ENCODE results near the gene ESYT2. TPM values are rescaled to one million over a fixed set of nuclear protein-coding genes. Genes with fewer than 3 reads are reported as not detected.

ESYT2 gene
- total RNA-seq, 1 donor from 2014 or later: 62.4 TPM

GRCh38 chr7:158781217-158781973 lies 47.9 kb downstream of the ESYT2 start:
- Mint-ChIP-seq H3K9me3 (no peaks in the 10 kb centered on the region), H3K4me1 (ENCODE audit: low read depth) (peaks cover 30% of the 10 kb centered on the region), H3K27me3 (ENCODE audit: low read depth) (no peaks in the 10 kb centered on the region), H3K27ac (no peak overlapping the region), H3K4me3 (ENCODE audit: low read depth) (no peak overlapping the region), H3K36me3 (ENCODE audit: low read depth) (peaks cover 34% of the 10 kb centered on the region)
- intact Hi-C loops (cut with micrococcal nuclease): no loop called here
- no peak for DNase-seq (ENCODE audit: low spot score)

- Mint-ChIP-seq H3K4me3 (ENCODE audit: low read depth) (no peak overlapping the region), H3K9me3 (no peaks in the 10 kb centered on the region), H3K4me1 (ENCODE audit: low read depth) (peaks cover 46% of the 10 kb centered on the region), H3K36me3 (ENCODE audit: low read depth) (peaks cover 50% of the 10 kb centered on the region), H3K27ac (peak overlapping the region; percentile 50), H3K27me3 (ENCODE audit: low read depth) (no peaks in the 10 kb centered on the region)
- intact Hi-C loops (cut with micrococcal nuclease): loop anchor here (5.0 kb wide), 2 partner anchors 43 to 198 kb away; no protein-coding TSS in a partner anchor
- no peak for DNase-seq (ENCODE audit: low spot score)
Measured at GRCh38 chr7:158779061-158780000, 50.0 kb downstream of the ESYT2 start.

GRCh38 chr7:158778471-158778870 lies 50.8 kb downstream of the ESYT2 start:
- no peaks in the 10 kb centered on the region for H3K27me3 Mint-ChIP-seq (ENCODE audit: low read depth)
- H3K9me3 Mint-ChIP-seq: no peaks in the 10 kb centered on the region
- DNase-seq (ENCODE audit: low spot score): no peak
- H3K36me3 Mint-ChIP-seq (ENCODE audit: low read depth): peaks cover 56% of the 10 kb centered on the region
- H3K4me3 Mint-ChIP-seq (ENCODE audit: low read depth): no peak overlapping the region
- intact Hi-C loops (cut with micrococcal nuclease): loop anchor here (5.0 kb wide), 2 partner anchors 44 to 199 kb away; no protein-coding TSS in a partner anchor
- peak overlapping the region; percentile 50 for H3K27ac Mint-ChIP-seq
- H3K4me1 Mint-ChIP-seq (ENCODE audit: low read depth): peaks cover 46% of the 10 kb centered on the region

GRCh38 chr7:158777793-158778192 lies 51.5 kb downstream of the ESYT2 start:
- H3K4me3 Mint-ChIP-seq (ENCODE audit: low read depth): no peak overlapping the region
- H3K27me3 Mint-ChIP-seq (ENCODE audit: low read depth): no peaks in the 10 kb centered on the region
- H3K9me3 Mint-ChIP-seq: no peaks in the 10 kb centered on the region
- no peak for DNase-seq (ENCODE audit: low spot score)
- peak overlapping the region; percentile 5 for H3K27ac Mint-ChIP-seq
- intact Hi-C loops (cut with micrococcal nuclease): loop anchor here (5.0 kb wide), 2 partner anchors 45 to 200 kb away; no protein-coding TSS in a partner anchor
- peaks cover 63% of the 10 kb centered on the region for H3K36me3 Mint-ChIP-seq (ENCODE audit: low read depth)
- peaks cover 48% of the 10 kb centered on the region for H3K4me1 Mint-ChIP-seq (ENCODE audit: low read depth)

GRCh38 chr7:158776474-158776873 lies 52.8 kb downstream of the ESYT2 start:
- H3K4me1 Mint-ChIP-seq (ENCODE audit: low read depth): peaks cover 48% of the 10 kb centered on the region
- intact Hi-C loops (cut with micrococcal nuclease): loop anchor here (5.0 kb wide), 2 partner anchors 46 to 201 kb away; no protein-coding TSS in a partner anchor
- no peaks in the 10 kb centered on the region for H3K9me3 Mint-ChIP-seq
- no peak overlapping the region for H3K4me3 Mint-ChIP-seq (ENCODE audit: low read depth)
- DNase-seq (ENCODE audit: low spot score): no peak
- H3K27me3 Mint-ChIP-seq (ENCODE audit: low read depth): no peaks in the 10 kb centered on the region
- peaks cover 74% of the 10 kb centered on the region for H3K36me3 Mint-ChIP-seq (ENCODE audit: low read depth)
- no peak overlapping the region for H3K27ac Mint-ChIP-seq

- Mint-ChIP-seq H3K27ac (no peak overlapping the region), H3K27me3 (ENCODE audit: low read depth) (no peaks in the 10 kb centered on the region), H3K9me3 (no peaks in the 10 kb centered on the region), H3K4me1 (ENCODE audit: low read depth) (peaks cover 51% of the 10 kb centered on the region), H3K36me3 (ENCODE audit: low read depth) (peaks cover 80% of the 10 kb centered on the region), H3K4me3 (ENCODE audit: low read depth) (no peak overlapping the region)
- intact Hi-C loops (cut with micrococcal nuclease): loop anchor here (5.0 kb wide), 2 partner anchors 47 to 202 kb away; no protein-coding TSS in a partner anchor
- DNase-seq (ENCODE audit: low spot score): no peak
Measured at GRCh38 chr7:158774952-158775351, 54.4 kb downstream of the ESYT2 start.

GRCh38 chr7:158772916-158773315 lies 56.4 kb downstream of the ESYT2 start:
- H3K27me3 Mint-ChIP-seq (ENCODE audit: low read depth): no peaks in the 10 kb centered on the region
- H3K36me3 Mint-ChIP-seq (ENCODE audit: low read depth): peaks cover 74% of the 10 kb centered on the region
- H3K27ac Mint-ChIP-seq: no peak overlapping the region
- H3K4me3 Mint-ChIP-seq (ENCODE audit: low read depth): no peak overlapping the region
- H3K9me3 Mint-ChIP-seq: no peaks in the 10 kb centered on the region
- DNase-seq (ENCODE audit: low spot score): no peak
- peaks cover 38% of the 10 kb centered on the region for H3K4me1 Mint-ChIP-seq (ENCODE audit: low read depth)
- intact Hi-C loops (cut with micrococcal nuclease): no loop called here

- no peak for DNase-seq (ENCODE audit: low spot score)
- peaks cover 37% of the 10 kb centered on the region for H3K4me1 Mint-ChIP-seq (ENCODE audit: low read depth)
- H3K36me3 Mint-ChIP-seq (ENCODE audit: low read depth): peaks cover 73% of the 10 kb centered on the region
- H3K27ac Mint-ChIP-seq: no peak overlapping the region
- intact Hi-C loops (cut with micrococcal nuclease): no loop called here
- H3K4me3 Mint-ChIP-seq (ENCODE audit: low read depth): no peak overlapping the region
- H3K9me3 Mint-ChIP-seq: no peaks in the 10 kb centered on the region
- H3K27me3 Mint-ChIP-seq (ENCODE audit: low read depth): no peaks in the 10 kb centered on the region
Measured at GRCh38 chr7:158771213-158771834, 58.0 kb downstream of the ESYT2 start.

GRCh38 chr7:158767707-158768106 lies 61.6 kb downstream of the ESYT2 start:
- no peak overlapping the region for H3K27ac Mint-ChIP-seq
- no peaks in the 10 kb centered on the region for H3K27me3 Mint-ChIP-seq (ENCODE audit: low read depth)
- H3K36me3 Mint-ChIP-seq (ENCODE audit: low read depth): peaks cover 65% of the 10 kb centered on the region
- no peak for DNase-seq (ENCODE audit: low spot score)
- H3K9me3 Mint-ChIP-seq: no peaks in the 10 kb centered on the region
- intact Hi-C loops (cut with micrococcal nuclease): no loop called here
- no peak overlapping the region for H3K4me3 Mint-ChIP-seq (ENCODE audit: low read depth)
- H3K4me1 Mint-ChIP-seq (ENCODE audit: low read depth): peaks cover 22% of the 10 kb centered on the region

- Mint-ChIP-seq H3K36me3 (ENCODE audit: low read depth) (peaks cover 63% of the 10 kb centered on the region), H3K4me1 (ENCODE audit: low read depth) (peaks cover 22% of the 10 kb centered on the region), H3K27me3 (ENCODE audit: low read depth) (no peaks in the 10 kb centered on the region), H3K9me3 (no peaks in the 10 kb centered on the region), H3K4me3 (ENCODE audit: low read depth) (no peak overlapping the region), H3K27ac (peak overlapping the region; percentile 49)
- DNase-seq (ENCODE audit: low spot score): no peak
- intact Hi-C loops (cut with micrococcal nuclease): no loop called here
Measured at GRCh38 chr7:158766570-158767281, 62.6 kb downstream of the ESYT2 start.

- H3K27ac Mint-ChIP-seq: no peak overlapping the region
- H3K4me1 Mint-ChIP-seq (ENCODE audit: low read depth): peaks cover 19% of the 10 kb centered on the region
- H3K36me3 Mint-ChIP-seq (ENCODE audit: low read depth): peaks cover 70% of the 10 kb centered on the region
- H3K27me3 Mint-ChIP-seq (ENCODE audit: low read depth): no peaks in the 10 kb centered on the region
- intact Hi-C loops (cut with micrococcal nuclease): no loop called here
- no peak overlapping the region for H3K4me3 Mint-ChIP-seq (ENCODE audit: low read depth)
- no peak for DNase-seq (ENCODE audit: low spot score)
- no peaks in the 10 kb centered on the region for H3K9me3 Mint-ChIP-seq
Measured at GRCh38 chr7:158765020-158765419, 64.3 kb downstream of the ESYT2 start.

GRCh38 chr7:158763454-158764033 lies 65.8 kb downstream of the ESYT2 start:
- Mint-ChIP-seq H3K9me3 (no peaks in the 10 kb centered on the region), H3K36me3 (ENCODE audit: low read depth) (peaks cover 78% of the 10 kb centered on the region), H3K4me3 (ENCODE audit: low read depth) (no peak overlapping the region), H3K27me3 (ENCODE audit: low read depth) (no peaks in the 10 kb centered on the region), H3K27ac (no peak overlapping the region), H3K4me1 (ENCODE audit: low read depth) (peaks cover 17% of the 10 kb centered on the region)
- intact Hi-C loops (cut with micrococcal nuclease): no loop called here
- DNase-seq (ENCODE audit: low spot score): no peak

Measured in activated T-helper 2 cell treated with anti-CD3 and anti-CD28 coated beads, Interferon-gamma antibody, Interleukin-2, Interleukin-4, amounts not matched to agents 10 μg/mL and 5 μg/mL and 100 μg/mL, durations not matched to agents 14 hours and 24 hours and 36 hours (primary cell).